K562 (cell line): Measurements from ENCODE around the gene SLC19A1. TPM values are rescaled to one million over a fixed set of nuclear protein-coding genes. Genes with fewer than 3 reads are reported as not detected.

Experiments used
- ATF7 ChIP-seq: fragments of 450-650 bp; IDR thresholded peaks from 2 replicates; pipeline ENCODE4 v1.7.1; 2014; ENCODE audit warnings: mild to moderate bottlenecking, moderate library complexity
- BRD9 ChIP-seq: fragments of 450-650 bp; IDR thresholded peaks from 2 replicates; pipeline ENCODE4 v1.6.1; 2018; ENCODE audit warnings: low read depth; ENCODE audit not compliant: partially characterized antibody
- C11orf30 ChIP-seq: fragments of 450-650 bp; IDR thresholded peaks from 2 replicates; pipeline ENCODE4 v1.6.1; 2016; ENCODE audit warnings: low read depth, mild to moderate bottlenecking
- CHD1 ChIP-seq: fragments of 200-600 bp; sonication (generic); IDR thresholded peaks from one replicate; pipeline ENCODE4 v1.6.1; 2012; ENCODE audit warnings: mild to moderate bottlenecking, moderate library complexity, low read length, inconsistent platforms
- CREM ChIP-seq: IDR thresholded peaks from 2 replicates; pipeline ENCODE4 v1.6.1; 2014; ENCODE audit warnings: antibody characterized with exemption, low read depth
- ELF1 ChIP-seq: fragments of 200-800 bp; sonication (Bioruptor generic); IDR thresholded peaks from 2 replicates; pipeline ENCODE4 v1.6.1; 2016; ENCODE audit warnings: missing genetic modification characterization, missing compliant biosample characterization
- EZH2 ChIP-seq: IDR thresholded peaks from 2 replicates; pipeline ENCODE4 v1.6.1; 2012; ENCODE audit warnings: low read depth, mild to moderate bottlenecking, inconsistent platforms, low read length, borderline replicate concordance
- HDAC1 ChIP-seq, 2 experiments: fragments of 450-650 bp; IDR thresholded peaks; 2 replicates each; pipeline ENCODE4 v1.6.1; 2016 to 2017; ENCODE audit warnings: inconsistent platforms in 1 of 2, mild to moderate bottlenecking in 1 of 2, moderate library complexity in 1 of 2
- HDAC3 ChIP-seq: fragments of 450-650 bp; IDR thresholded peaks from 2 replicates; pipeline ENCODE4 v1.6.1; 2018; ENCODE audit warnings: borderline replicate concordance, mild to moderate bottlenecking, moderate library complexity; ENCODE audit not compliant: partially characterized antibody
- HMG20A ChIP-seq: fragments of 450-650 bp; formaldehyde crosslinking; conservative IDR thresholded peaks from 2 replicates; pipeline ENCODE4 v1.4.0; 2020; ENCODE audit warnings: mild to moderate bottlenecking, mixed read lengths
- SIN3B ChIP-seq: fragments of 450-650 bp; IDR thresholded peaks from 2 replicates; pipeline ENCODE4 v1.6.1; 2017; ENCODE audit warnings: low read depth, mild to moderate bottlenecking, moderate library complexity
- SIRT6 ChIP-seq: IDR thresholded peaks from one replicate; pipeline ENCODE4 v1.6.1; 2012; ENCODE audit warnings: low read depth, mild to moderate bottlenecking, control low read depth, inconsistent platforms, low read length, moderate library complexity
- U2AF2 ChIP-seq: fragments of 200-400 bp; formaldehyde crosslinking; optimal IDR thresholded peaks from 2 replicates; pipeline ENCODE3; 2017; ENCODE audit warnings: low read depth, mild to moderate bottlenecking, low read length
- ZNF217 ChIP-seq: sonication (generic); formaldehyde crosslinking; IDR thresholded peaks from 2 replicates; pipeline ENCODE4 v1.8.0; 2022; ENCODE audit warnings: mild to moderate bottlenecking, missing genetic modification reagents
- ZNF408 ChIP-seq: fragments of 250-450 bp; sonication (Bioruptor Pico); IDR thresholded peaks from 2 replicates; pipeline ENCODE4 v1.4.0; 2020; ENCODE audit warnings: low read depth, mild to moderate bottlenecking, moderate library complexity
- ZNF717 ChIP-seq: fragments of 250-450 bp; sonication (Bioruptor Pico); IDR thresholded peaks from 2 replicates; pipeline ENCODE4 v1.5.0; 2021
- polyA plus RNA-seq, 8 experiments: library from polyadenylated mRNA; depleted of rRNA in 4 of 8; stranded (reverse) in 5 of 8; unstranded in 3 of 8; fragments of >200 nt; fragmentation: Nextera tagmentation in 2 of 8; fragmentation: Illumina TruSeq in 1 of 8; extraction: Ambion mirVana in 2 of 8; extraction: Trizol in 1 of 8; gene quantifications; 2 replicates each; pipeline versions ENCODE4 v1.2.1 to v1.2.3, GENCODE V29; 2011 to 2014; ENCODE audit warnings: inconsistent platforms in 1 of 8, missing spikeins in 1 of 8
- total RNA-seq, 7 experiments: library from RNA; depleted of rRNA in 6 of 7; stranded (reverse); fragments of >200 nt in 6 of 7; fragmentation: Illumina TruSeq in 2 of 7; extraction: Trizol in 2 of 7; gene quantifications; 2 replicates each; pipeline versions ENCODE4 v1.2.1 to v1.2.3, GENCODE V29; 2011 to 2021; ENCODE audit warnings: low replicate concordance in 1 of 7
- TF ChIP-seq, protein P1 (sequence below): fragments of 450-650 bp; conservative IDR thresholded peaks from 2 replicates; pipeline ENCODE4 v1.6.1; 2016; ENCODE audit warnings: missing genetic modification characterization, low read depth, mild to moderate bottlenecking, missing compliant biosample characterization, moderate library complexity
- TF ChIP-seq, protein P2 (sequence below): fragments of 450-650 bp; IDR thresholded peaks from 2 replicates; pipeline ENCODE4 v1.6.1; 2018; ENCODE audit warnings: mild to moderate bottlenecking, low read depth; ENCODE audit not compliant: partially characterized antibody
- TF ChIP-seq, protein P3 (sequence below), 2 experiments: fragments of 450-650 bp in 1 of 2; sonication (generic) in 1 of 2; formaldehyde crosslinking in 1 of 2; IDR thresholded peaks in 1 of 2; conservative IDR thresholded peaks in 1 of 2; 2 replicates each; pipeline versions ENCODE4 v1.6.1 to v1.8.1; 2016 to 2023; ENCODE audit warnings: mild to moderate bottlenecking in 2 of 2, moderate library complexity in 2 of 2, inconsistent platforms in 1 of 2, missing genetic modification reagents in 1 of 2
- TF ChIP-seq, protein P4 (sequence below): IDR thresholded peaks from 2 replicates; pipeline ENCODE4 v1.6.1; 2011; ENCODE audit not compliant: insufficient read length; ENCODE audit errors: extremely low read depth
- TF ChIP-seq, protein P5 (sequence below): IDR thresholded peaks from 3 replicates; pipeline ENCODE4 v1.6.1; 2011; ENCODE audit warnings: borderline replicate concordance, mild to moderate bottlenecking, moderate library complexity; ENCODE audit not compliant: insufficient read length; ENCODE audit errors: extremely low read depth

The SLC19A1 gene
- total and polyA plus RNA-seq, 9 of the 15 experiments (the other 6 are each of a cell fraction or from before 2014, with no cell fraction given), result 0.65 to 88.7 (median 12.0) TPM

DNA sequence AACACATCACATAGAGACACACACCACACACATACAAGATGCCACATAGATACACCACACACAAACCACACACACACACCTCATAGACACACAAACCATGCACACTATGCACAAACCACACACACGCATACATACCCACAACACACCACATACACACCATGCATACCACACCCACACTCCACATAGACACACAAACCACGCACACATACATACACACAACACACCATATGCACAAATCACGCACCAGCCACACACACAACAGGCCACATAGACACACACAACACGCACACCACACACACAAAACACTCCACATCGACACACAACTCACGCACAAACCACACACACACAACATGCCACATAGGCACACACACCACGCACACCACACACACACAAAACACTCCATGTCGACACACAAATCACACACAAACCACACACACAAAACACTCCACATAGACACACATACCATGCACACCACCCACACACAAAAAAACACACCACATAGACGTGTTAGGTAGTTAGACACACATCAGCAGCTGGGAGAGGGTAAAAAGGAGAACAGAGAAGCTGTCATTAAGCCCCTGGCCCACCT lies 49.5 kb upstream of the SLC19A1 start (continued):
- TF ChIP-seq CHD1 (no peak), ZNF408 (no peak), U2AF2 (no peak), ATF7 (no peak), C11orf30 (no peak; the same call in 1 of the 2 replicates), HMG20A (no peak), HDAC3 (no peak), HDAC1 (IDR thresholded peaks at IDR 0.05) (peak in 1 of 2 experiments; percentile 28; a peak in 3 of 4 replicates), ZNF217 (no peak), ZNF717 (CRISPR knock-in tag) (no peak), SIN3B (no peak), ELF1 (tag) (no peak), CREM (no peak), BRD9 (peak; percentile 67), SIRT6 (no peak), EZH2 (no peak)
- TF ChIP-seq, protein P1, sequence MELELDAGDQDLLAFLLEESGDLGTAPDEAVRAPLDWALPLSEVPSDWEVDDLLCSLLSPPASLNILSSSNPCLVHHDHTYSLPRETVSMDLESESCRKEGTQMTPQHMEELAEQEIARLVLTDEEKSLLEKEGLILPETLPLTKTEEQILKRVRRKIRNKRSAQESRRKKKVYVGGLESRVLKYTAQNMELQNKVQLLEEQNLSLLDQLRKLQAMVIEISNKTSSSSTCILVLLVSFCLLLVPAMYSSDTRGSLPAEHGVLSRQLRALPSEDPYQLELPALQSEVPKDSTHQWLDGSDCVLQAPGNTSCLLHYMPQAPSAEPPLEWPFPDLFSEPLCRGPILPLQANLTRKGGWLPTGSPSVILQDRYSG, result no peak
- TF ChIP-seq, protein P2, sequence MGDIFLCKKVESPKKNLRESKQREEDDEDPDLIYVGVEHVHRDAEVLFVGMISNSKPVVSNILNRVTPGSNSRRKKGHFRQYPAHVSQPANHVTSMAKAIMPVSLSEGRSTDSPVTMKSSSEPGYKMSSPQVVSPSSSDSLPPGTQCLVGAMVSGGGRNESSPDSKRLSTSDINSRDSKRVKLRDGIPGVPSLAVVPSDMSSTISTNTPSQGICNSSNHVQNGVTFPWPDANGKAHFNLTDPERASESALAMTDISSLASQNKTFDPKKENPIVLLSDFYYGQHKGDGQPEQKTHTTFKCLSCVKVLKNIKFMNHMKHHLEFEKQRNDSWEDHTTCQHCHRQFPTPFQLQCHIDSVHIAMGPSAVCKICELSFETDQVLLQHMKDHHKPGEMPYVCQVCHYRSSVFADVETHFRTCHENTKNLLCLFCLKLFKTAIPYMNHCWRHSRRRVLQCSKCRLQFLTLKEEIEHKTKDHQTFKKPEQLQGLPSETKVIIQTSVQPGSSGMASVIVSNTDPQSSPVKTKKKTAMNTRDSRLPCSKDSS, result no peak
- TF ChIP-seq, protein P3, sequence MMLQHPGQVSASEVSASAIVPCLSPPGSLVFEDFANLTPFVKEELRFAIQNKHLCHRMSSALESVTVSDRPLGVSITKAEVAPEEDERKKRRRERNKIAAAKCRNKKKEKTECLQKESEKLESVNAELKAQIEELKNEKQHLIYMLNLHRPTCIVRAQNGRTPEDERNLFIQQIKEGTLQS (IDR thresholded peaks at IDR 0.05), result no peak
- TF ChIP-seq, protein P3 (CRISPR knock-in tag; conservative IDR thresholded peaks at IDR 0.05), result no peak
- TF ChIP-seq, protein P4, sequence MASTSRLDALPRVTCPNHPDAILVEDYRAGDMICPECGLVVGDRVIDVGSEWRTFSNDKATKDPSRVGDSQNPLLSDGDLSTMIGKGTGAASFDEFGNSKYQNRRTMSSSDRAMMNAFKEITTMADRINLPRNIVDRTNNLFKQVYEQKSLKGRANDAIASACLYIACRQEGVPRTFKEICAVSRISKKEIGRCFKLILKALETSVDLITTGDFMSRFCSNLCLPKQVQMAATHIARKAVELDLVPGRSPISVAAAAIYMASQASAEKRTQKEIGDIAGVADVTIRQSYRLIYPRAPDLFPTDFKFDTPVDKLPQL, result no peak
- TF ChIP-seq, protein P5, sequence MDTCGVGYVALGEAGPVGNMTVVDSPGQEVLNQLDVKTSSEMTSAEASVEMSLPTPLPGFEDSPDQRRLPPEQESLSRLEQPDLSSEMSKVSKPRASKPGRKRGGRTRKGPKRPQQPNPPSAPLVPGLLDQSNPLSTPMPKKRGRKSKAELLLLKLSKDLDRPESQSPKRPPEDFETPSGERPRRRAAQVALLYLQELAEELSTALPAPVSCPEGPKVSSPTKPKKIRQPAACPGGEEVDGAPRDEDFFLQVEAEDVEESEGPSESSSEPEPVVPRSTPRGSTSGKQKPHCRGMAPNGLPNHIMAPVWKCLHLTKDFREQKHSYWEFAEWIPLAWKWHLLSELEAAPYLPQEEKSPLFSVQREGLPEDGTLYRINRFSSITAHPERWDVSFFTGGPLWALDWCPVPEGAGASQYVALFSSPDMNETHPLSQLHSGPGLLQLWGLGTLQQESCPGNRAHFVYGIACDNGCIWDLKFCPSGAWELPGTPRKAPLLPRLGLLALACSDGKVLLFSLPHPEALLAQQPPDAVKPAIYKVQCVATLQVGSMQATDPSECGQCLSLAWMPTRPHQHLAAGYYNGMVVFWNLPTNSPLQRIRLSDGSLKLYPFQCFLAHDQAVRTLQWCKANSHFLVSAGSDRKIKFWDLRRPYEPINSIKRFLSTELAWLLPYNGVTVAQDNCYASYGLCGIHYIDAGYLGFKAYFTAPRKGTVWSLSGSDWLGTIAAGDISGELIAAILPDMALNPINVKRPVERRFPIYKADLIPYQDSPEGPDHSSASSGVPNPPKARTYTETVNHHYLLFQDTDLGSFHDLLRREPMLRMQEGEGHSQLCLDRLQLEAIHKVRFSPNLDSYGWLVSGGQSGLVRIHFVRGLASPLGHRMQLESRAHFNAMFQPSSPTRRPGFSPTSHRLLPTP, result no peak
